ENCODE data around the gene STRIP2. TPM values are rescaled to one million over a fixed set of nuclear protein-coding genes. Genes with fewer than 3 reads are reported as not detected.
"Not testable (repeated sequence)": the region's sequence is repeated elsewhere in the genome, so short reads cannot be mapped to it uniquely, and the experiment has no call there.

The STRIP2 gene
- total RNA-seq, 2 donors from 2014 or later = 12.1 to 15.3 TPM

GRCh38 chr7:129447445-129447844 lies 13.2 kb downstream of the STRIP2 start:
- DNase-seq; ATAC-seq; intact Hi-C loops (cut with DNase I): not testable (repeated sequence)

DNA sequence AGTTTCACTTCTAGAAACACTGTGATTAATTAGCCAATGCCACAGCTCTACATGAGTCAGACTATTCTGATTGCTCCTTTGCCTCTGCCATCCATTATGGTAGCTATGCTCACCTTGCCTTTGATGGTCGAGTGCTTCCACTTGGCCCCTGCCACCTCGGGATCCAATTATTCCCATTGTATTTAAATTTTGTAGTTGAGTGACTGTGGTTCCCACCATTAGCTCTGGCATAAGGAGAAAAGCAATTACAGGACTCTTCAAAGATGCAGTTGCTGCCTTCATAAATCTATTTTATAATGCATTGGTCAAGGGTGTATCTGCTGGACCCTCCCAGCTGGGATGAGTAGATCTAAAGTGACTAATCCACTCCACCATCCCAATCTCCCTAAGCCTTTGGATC lies 14.4 kb downstream of the STRIP2 start:
- DNase-seq; ATAC-seq; intact Hi-C loops (cut with DNase I): not testable (repeated sequence)

GRCh38 chr7:129450295-129450694 lies 16.1 kb downstream of the STRIP2 start:
- intact Hi-C loops (cut with DNase I) = no loop called here
- ATAC-seq (no peak), DNase-seq (no peak)

- DNase-seq (no peak), ATAC-seq (no peak)
- intact Hi-C loops (cut with DNase I) = no loop called here
Measured at GRCh38 chr7:129452589-129453231, 18.5 kb downstream of the STRIP2 start.

GRCh38 chr7:129453510-129454248 lies 19.4 kb downstream of the STRIP2 start:
- intact Hi-C loops (cut with DNase I) = no loop called here
- DNase-seq (no peak), ATAC-seq (peak; percentile 67 to 84)

DNA sequence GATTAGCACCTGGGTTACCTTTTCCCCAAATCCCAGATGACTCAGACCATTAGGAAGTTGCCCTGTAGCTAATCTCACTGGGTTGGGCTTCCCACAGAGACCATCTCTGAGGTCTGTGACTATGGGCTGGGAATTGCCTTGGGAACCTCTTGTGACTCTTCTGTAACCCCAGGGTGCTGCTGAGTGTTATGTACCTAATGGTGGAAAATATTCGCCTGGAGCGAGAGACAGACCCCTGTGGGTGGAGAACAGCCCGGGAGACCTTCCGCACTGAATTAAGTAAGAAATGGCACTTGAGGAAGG lies 20.0 kb downstream of the STRIP2 start:
- ATAC-seq (peak in 1 of 2 donors; percentile 14), DNase-seq (no peak)
- intact Hi-C loops (cut with DNase I) = no loop called here

GRCh38 chr7:129456421-129456820 lies 22.2 kb downstream of the STRIP2 start:
- ATAC-seq = no peak
- intact Hi-C loops (cut with DNase I) = no loop called here

DNA sequence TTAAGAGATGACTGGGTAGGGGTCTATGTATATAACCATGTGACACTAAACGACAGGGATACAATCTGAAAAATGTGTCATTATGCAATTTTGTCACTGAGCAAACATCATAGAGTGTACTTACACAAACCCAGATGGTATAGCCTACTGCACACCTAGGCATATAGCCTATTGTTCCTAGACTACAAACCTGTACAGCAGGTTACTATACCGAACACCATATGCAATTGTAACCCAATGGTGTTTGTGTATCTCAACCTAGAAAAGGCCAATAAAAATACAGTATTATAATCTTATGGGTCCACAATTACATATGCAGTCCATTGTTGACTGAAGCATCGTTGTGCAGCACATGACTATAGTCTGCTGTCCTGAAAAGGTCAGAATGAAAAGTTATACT lies 22.9 kb downstream of the STRIP2 start:
- DNase-seq = no peak
- intact Hi-C loops (cut with DNase I) = no loop called here
- ATAC-seq = no peak

More at GRCh38 chr7:129456421-129456820, 22.2 kb downstream of the STRIP2 start:
- DNase-seq = no peak

DNA sequence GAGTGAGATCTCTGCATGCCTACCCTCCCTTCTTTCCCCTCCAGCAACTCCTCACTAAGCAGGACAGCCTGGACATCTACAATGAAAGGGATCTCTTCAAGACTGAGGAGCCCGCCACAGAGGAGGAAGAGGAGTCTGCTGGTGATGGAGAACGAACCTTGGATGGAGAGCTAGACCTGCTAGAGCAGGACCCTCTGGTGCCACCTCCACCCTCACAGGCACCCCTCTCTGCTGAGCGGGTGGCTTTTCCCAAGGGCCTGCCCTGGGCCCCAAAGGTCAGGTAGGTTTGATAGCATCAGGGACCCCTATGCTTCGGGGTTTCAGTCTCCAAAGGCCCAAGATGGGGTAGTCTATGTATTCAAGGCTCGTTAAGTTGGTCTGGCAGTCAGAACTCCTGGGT lies 23.9 kb downstream of the STRIP2 start:
- ATAC-seq (no peak), DNase-seq (no peak)
- intact Hi-C loops (cut with DNase I) = no loop called here

- ATAC-seq (no peak), DNase-seq (no peak)
- intact Hi-C loops (cut with DNase I) = no loop called here
Measured at GRCh38 chr7:129461809-129462208, 27.6 kb downstream of the STRIP2 start.

- intact Hi-C loops (cut with DNase I) = no loop called here
- ATAC-seq (no peak), DNase-seq (no peak)
Measured at GRCh38 chr7:129462420-129462819, 28.2 kb downstream of the STRIP2 start.

DNA sequence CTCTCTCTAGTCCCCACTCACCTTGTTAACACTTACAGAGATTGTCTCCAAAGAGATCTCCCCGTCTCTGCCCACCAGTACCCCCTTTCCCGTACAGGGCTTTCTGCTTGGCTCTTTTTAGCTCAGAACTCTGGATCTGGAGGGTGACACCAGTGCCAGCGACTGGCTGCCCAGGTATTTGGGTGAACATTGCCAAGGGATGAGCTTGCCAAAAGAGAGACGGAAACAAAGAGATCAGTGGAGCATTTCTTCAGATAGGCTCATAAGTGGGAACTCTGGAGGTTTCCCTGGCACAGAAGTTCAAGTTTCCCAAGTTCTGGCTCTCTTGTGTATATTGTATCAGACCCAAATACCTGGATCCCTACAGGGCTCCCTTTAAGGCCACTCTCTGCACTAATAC lies 30.0 kb downstream of the STRIP2 start:
- DNase-seq (no peak), ATAC-seq (no peak)
- intact Hi-C loops (cut with DNase I) = no loop called here

DNA sequence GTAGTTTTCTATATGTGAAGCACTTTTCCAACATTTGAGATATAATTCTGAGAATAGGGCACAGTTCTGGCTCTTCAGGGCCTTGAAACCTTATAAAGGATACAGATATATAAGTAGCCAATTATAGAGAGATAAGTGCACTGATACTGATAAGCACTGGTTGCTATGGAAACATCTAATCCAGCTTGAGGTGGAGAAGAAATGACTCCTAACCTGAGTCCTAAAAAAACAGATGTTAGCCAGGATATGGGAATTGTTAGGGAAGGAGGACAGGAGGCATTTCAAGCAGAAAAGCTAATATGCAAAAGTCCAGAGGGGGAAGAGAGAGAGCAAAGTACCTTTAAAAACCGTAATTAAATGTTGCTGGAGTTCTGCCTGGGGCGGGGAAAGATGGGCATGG lies 30.8 kb downstream of the STRIP2 start:
- ATAC-seq = no peak
- intact Hi-C loops (cut with DNase I) = no loop called here

DNA sequence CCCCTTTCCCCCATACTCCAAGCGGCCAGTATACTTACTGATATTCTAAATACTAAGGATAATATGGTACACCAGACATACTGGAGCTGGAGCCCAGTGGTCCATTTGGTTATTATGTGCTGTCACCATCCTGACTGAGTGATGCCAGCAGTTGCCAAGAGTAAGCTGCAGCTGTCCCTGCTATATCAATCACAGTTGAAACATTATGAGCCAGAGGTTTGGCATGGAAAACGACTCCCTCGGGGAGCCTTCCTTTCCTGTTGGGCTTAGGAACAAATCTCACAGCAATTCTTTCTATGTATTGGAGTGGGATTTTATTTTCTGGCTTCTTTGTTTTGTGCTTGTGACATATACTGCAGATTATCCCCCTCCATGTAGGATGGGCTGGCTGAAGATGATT lies 32.6 kb downstream of the STRIP2 start:
- ATAC-seq (peak in 1 of 2 donors; percentile 42), DNase-seq (no peak)
- intact Hi-C loops (cut with DNase I) = no loop called here

More for the DNA sequence above, 30.8 kb downstream of the STRIP2 start:
- no peak for DNase-seq

DNA sequence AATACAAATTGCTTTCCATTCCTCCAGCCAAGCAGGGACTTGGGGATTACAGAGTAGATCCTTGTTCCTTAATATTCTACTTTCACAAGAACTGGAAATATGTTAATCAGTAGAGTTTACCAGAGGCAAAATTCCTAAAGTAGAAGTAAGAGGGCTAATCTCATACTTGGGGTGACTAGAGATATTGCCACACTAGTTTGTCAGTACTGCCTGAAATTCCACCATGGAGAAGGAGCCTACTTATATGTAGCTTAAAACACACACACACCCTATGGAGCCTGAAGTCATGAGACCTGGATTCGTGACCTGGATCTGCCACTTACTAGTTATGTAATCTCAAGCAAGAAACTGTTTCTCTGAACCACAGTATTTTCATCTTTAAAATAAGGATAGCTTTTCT lies 33.9 kb downstream of the STRIP2 start:
- ATAC-seq (no peak), DNase-seq (no peak)
- intact Hi-C loops (cut with DNase I) = no loop called here

- ATAC-seq (no peak), DNase-seq (no peak)
- intact Hi-C loops (cut with DNase I) = no loop called here
Measured at GRCh38 chr7:129468547-129468946, 34.3 kb downstream of the STRIP2 start.

DNA sequence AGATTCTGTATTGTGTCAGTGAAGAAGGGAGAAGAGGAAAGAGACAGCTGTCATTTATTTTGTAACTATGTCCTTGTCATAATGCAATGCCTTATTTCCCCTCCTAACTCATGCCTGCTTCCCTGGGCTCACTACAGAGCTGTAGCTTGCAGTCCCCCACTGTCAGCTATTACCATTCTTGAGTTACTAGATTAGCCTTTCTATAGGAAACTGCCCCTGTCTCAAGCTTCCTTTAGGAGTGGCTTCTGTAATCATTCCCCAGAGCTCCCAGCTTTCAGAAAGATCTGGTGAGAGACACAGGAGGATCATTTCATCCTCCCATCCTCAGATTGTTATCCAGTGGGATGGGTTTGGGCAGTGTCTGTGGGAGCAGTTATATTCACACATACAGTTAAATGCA lies 35.7 kb downstream of the STRIP2 start:
- DNase-seq = no peak
- no peak for ATAC-seq
- intact Hi-C loops (cut with DNase I) = loop anchor here (5.0 kb wide), 2 partner anchors 103 to 253 kb away; no protein-coding TSS in a partner anchor

DNA sequence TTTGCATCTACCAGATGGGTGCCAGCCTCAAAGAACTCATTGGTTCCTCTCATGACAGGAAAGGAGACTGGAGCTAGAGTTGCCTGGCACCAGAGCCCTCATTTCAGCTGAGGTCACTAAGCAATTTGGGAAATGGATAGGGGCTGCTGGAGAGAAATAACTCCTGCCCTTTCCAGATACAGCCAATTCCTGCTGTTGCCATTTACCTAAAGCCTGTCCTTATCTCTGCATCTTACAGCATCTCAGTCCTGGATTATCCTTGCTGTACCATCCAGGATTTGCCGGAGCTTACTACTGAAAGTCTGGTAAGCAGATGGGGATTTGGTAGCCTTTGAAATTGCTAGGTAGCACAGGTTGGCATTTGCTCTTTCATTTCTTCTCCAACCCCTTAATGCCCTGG lies 36.2 kb downstream of the STRIP2 start:
- no peak for ATAC-seq
- no peak for DNase-seq
- intact Hi-C loops (cut with DNase I) = loop anchor here (5.0 kb wide), 2 partner anchors 103 to 253 kb away; no protein-coding TSS in a partner anchor

DNA sequence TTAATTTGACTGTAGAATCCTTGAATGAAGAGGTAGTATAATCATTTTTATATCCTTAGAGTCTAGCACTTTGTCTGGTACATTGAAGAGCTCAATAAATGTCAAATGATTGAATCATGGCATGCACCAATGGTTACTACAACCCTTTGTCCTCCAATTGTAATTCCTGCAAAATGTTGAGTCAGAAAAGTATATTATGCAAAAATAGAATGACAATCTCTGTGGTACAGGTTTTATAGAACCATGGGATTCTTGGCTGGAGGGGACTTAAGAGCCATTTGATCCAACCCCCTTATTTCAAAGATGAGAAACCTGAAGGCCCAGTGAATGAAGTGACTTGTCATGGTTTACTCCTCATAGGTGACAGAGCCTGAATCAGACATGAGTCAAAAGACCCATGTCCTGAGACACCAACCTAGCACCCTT lies 37.2 kb downstream of the STRIP2 start:
- no peak for ATAC-seq
- intact Hi-C loops (cut with DNase I) = loop anchor here (1.0 to 5.0 kb wide), 3 partner anchors 104 to 254 kb away; no protein-coding TSS in a partner anchor
- DNase-seq = no peak

GRCh38 chr7:129475931-129476330 lies 41.7 kb downstream of the STRIP2 start:
- intact Hi-C loops (cut with DNase I); ATAC-seq; DNase-seq: not testable (repeated sequence)

DNA sequence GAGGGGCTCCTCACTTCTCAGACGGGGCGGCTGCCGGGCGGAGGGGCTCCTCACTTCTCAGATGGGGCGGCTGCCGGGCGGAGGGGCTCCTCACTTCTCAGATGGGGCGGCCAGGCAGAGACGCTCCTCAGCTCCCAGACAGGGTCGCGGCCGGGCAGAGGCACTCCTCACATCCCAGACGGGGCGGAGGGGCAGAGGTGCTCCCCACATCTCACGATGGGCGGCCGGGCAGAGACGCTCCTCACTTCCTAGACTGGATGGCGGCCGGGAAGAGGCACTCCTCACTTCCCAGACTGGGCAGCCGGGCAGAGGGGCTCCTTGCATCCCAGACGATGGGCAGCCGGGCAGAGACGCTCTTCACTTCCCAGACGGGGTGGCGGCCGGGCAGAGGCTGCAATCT lies 42.2 kb downstream of the STRIP2 start:
- DNase-seq; ATAC-seq; intact Hi-C loops (cut with DNase I): not testable (repeated sequence)
